ENCODE data around the gene TSHZ2. TPM values are rescaled to one million over a fixed set of nuclear protein-coding genes. Genes with fewer than 3 reads are reported as not detected.

Gene TSHZ2
- total RNA-seq, 1 experiment from 2014 or later, result 0.20 TPM

GRCh38 chr20:53463101-53463972, 491.2 kb downstream of the TSHZ2 start (continued):
- no peak for TF ChIP-seq AFF4 (CRISPR knock-in tag; IDR thresholded peaks at IDR 0.05; ENCODE audit: borderline replicate concordance)
- no peak for TF ChIP-seq USF1 (CRISPR knock-in tag; IDR thresholded peaks at IDR 0.05)
- TF ChIP-seq FOXK1 (CRISPR knock-in tag; IDR thresholded peaks at IDR 0.05), result no peak
- TF ChIP-seq FOXP4 (CRISPR knock-in tag; IDR thresholded peaks at IDR 0.05), result no peak
- TF ChIP-seq MLX (CRISPR knock-in tag; IDR thresholded peaks at IDR 0.05), result no peak
- no peak for TF ChIP-seq JUN (CRISPR knock-in tag; IDR thresholded peaks at IDR 0.05)
- TF ChIP-seq ZNF416 (CRISPR knock-in tag; IDR thresholded peaks at IDR 0.05), result no peak

- Mint-ChIP-seq H3K9me3 (peaks cover 28% of the 10 kb centered on the region), H3K4me3 (no peak overlapping the region), H3K27ac (no peak overlapping the region), H3K36me3 (peaks cover 19% of the 10 kb centered on the region), H3K4me1 (no peaks in the 10 kb centered on the region), H3K27me3 (ENCODE audit: low read depth) (peaks cover 4% of the 10 kb centered on the region)
- no peak for ATAC-seq
- ChIA-PET POLR2A (no interaction called here), CTCF (no interaction called here)
- DNase-seq (ENCODE audit: low spot score), result no peak
- TF ChIP-seq ZBTB43 (CRISPR knock-in tag; IDR thresholded peaks at IDR 0.05) (no peak), ZNF532 (CRISPR knock-in tag; IDR thresholded peaks at IDR 0.05; ENCODE audit: borderline replicate concordance) (no peak), ESRRA (CRISPR knock-in tag; IDR thresholded peaks at IDR 0.05; ENCODE audit: borderline replicate concordance) (no peak), RORB (CRISPR knock-in tag; IDR thresholded peaks at IDR 0.05) (no peak), ZNF121 (CRISPR knock-in tag; IDR thresholded peaks at IDR 0.05) (no peak), E2F5 (CRISPR knock-in tag; IDR thresholded peaks at IDR 0.05) (no peak), ELF4 (CRISPR knock-in tag; IDR thresholded peaks at IDR 0.05; ENCODE audit: low read depth) (no peak), TP53 (CRISPR knock-in tag; IDR thresholded peaks at IDR 0.05) (no peak), PRDM15 (CRISPR knock-in tag; IDR thresholded peaks at IDR 0.05) (no peak), ZNF219 (CRISPR knock-in tag; IDR thresholded peaks at IDR 0.05; ENCODE audit: borderline replicate concordance) (no peak)
Observed at GRCh38 chr20:53466279-53466678, 494.1 kb downstream of the TSHZ2 start.

Measured in WTC11 (cell line).